Large intestine (tissue), 12 donors: Measurements from ENCODE around the gene AJM1. TPM values are rescaled to one million over a fixed set of nuclear protein-coding genes. Genes with fewer than 3 reads are reported as not detected.
"Not testable (repeated sequence)": the region's sequence is repeated elsewhere in the genome, so short reads cannot be mapped to it uniquely, and the experiment has no call there.

ENCODE experiments used
- DNase-seq, 2 donors: peaks; one replicate each; pipeline versions ENCODE4 v3.0.0 to v3.0.0-alpha.2; 2013
- H3K27ac ChIP-seq: one replicate; pipeline ENCODE4 v1.5.1; 2013; ENCODE audit warnings: low read length
- H3K27me3 ChIP-seq: 2 replicates; pipeline ENCODE4 v1.6.1; 2013; ENCODE audit warnings: low read length; ENCODE audit not compliant: control insufficient read depth, insufficient read depth
- H3K36me3 ChIP-seq: 2 replicates; pipeline ENCODE4 v1.6.1; 2013; ENCODE audit warnings: low read length; ENCODE audit not compliant: control insufficient read depth, insufficient read depth
- H3K4me1 ChIP-seq: one replicate; pipeline ENCODE4 v1.6.1; 2013; ENCODE audit warnings: low read length; ENCODE audit not compliant: control insufficient read depth, insufficient read depth
- H3K4me3 ChIP-seq: one replicate; pipeline ENCODE4 v1.5.1; 2013; ENCODE audit warnings: low read length
- H3K9me3 ChIP-seq: one replicate; pipeline ENCODE4 v1.6.1; 2013; ENCODE audit warnings: mild to moderate bottlenecking, low read depth, low read length, moderate library complexity; ENCODE audit not compliant: control insufficient read depth
- WGBS: methylation state at CpG from one replicate; pipeline ENCODE4 v1.1.5; 2013; ENCODE audit warnings: low lambda C conversion rate; ENCODE audit not compliant: insufficient coverage; 5-methylcytosine and 5-hydroxymethylcytosine counted together
- long read RNA-seq, 11 donors: transcript quantifications; one replicate each; lab custom pipeline, GENCODE V29; 2026
- polyA plus RNA-seq: library from polyadenylated mRNA; unstranded; fragments of 120-200 nt; gene quantifications from one replicate; pipeline ENCODE4 v1.2.1, GENCODE V29; 2013

Gene AJM1
- polyA plus RNA-seq: 10.4 TPM
- long read RNA-seq, donor 1, full-length matches to known transcripts: 2 of 2 reads
- long read RNA-seq, donor 1, partial matches to known transcripts: 0 of 2 reads
- long read RNA-seq, donor 1, other reads (novel, unspliced or antisense): 0 of 2 reads
- long read RNA-seq, donor 2, full-length matches to known transcripts: 11 of 11 reads
- long read RNA-seq, donor 2, partial matches to known transcripts: 0 of 11 reads
- long read RNA-seq, donor 2, other reads (novel, unspliced or antisense): 0 of 11 reads
- long read RNA-seq, donor 3: 0 reads
- long read RNA-seq, donor 4, full-length matches to known transcripts: 2 of 2 reads
- long read RNA-seq, donor 4, partial matches to known transcripts: 0 of 2 reads
- long read RNA-seq, donor 4, other reads (novel, unspliced or antisense): 0 of 2 reads
- long read RNA-seq, donor 5, full-length matches to known transcripts: 8 of 8 reads
- long read RNA-seq, donor 5, partial matches to known transcripts: 0 of 8 reads
- long read RNA-seq, donor 5, other reads (novel, unspliced or antisense): 0 of 8 reads
- long read RNA-seq, donor 6, full-length matches to known transcripts: 6 of 6 reads
- long read RNA-seq, donor 6, partial matches to known transcripts: 0 of 6 reads
- long read RNA-seq, donor 6, other reads (novel, unspliced or antisense): 0 of 6 reads
- long read RNA-seq, donor 7, full-length matches to known transcripts: 11 of 11 reads
- long read RNA-seq, donor 7, partial matches to known transcripts: 0 of 11 reads
- long read RNA-seq, donor 7, other reads (novel, unspliced or antisense): 0 of 11 reads
- long read RNA-seq, donor 8, full-length matches to known transcripts: 16 of 16 reads
- long read RNA-seq, donor 8, partial matches to known transcripts: 0 of 16 reads
- long read RNA-seq, donor 8, other reads (novel, unspliced or antisense): 0 of 16 reads
- long read RNA-seq, donor 9, full-length matches to known transcripts: 11 of 11 reads
- long read RNA-seq, donor 9, partial matches to known transcripts: 0 of 11 reads
- long read RNA-seq, donor 9, other reads (novel, unspliced or antisense): 0 of 11 reads
- long read RNA-seq, donor 10, full-length matches to known transcripts: 8 of 8 reads
- long read RNA-seq, donor 10, partial matches to known transcripts: 0 of 8 reads
- long read RNA-seq, donor 10, other reads (novel, unspliced or antisense): 0 of 8 reads
- long read RNA-seq, donor 11, full-length matches to known transcripts: 8 of 8 reads
- long read RNA-seq, donor 11, partial matches to known transcripts: 0 of 8 reads
- long read RNA-seq, donor 11, other reads (novel, unspliced or antisense): 0 of 8 reads

DNA sequence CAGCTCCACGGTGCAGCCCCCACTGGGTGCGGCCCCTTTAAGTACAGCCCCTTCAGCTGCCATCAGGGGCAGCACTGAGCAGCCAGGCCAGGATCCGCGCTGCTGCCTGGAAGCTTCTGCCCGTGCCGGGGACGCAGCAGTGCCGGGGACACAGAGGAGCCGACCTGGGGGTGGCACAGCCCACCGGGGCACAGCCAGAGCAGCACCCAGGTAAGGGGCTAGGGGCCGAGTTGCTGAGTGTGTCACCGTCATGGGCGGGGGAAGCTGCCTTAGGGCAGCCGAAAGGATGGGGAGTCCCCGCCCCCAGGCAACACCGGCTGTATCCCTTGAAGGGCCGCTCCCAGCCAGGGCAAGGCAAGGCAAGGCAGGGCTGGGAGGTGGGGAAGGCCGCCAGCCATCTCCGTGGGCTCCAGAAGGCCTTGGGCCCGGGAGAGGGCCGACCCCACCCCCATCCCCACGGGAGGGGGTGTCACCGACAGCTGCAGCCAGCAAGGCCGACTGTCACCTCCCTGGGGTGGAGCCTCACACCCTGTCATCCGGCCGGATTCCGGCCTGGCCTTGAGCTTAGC lies at the start of gene AJM1:
Gene AJM1, plus strand, starts transcription at position 99 of the 569 bp plus-strand sequence. CDS start 1,937 bp downstream, outside the sequence.
- H3K27me3 ChIP-seq: peaks cover 34% of the 10 kb centered on the region
- peaks cover 27% of the 10 kb centered on the region for H3K9me3 ChIP-seq
- peaks cover 62% of the 10 kb centered on the region for H3K4me1 ChIP-seq
- no CpG with 5 or more reads among the region's 27 CpGs for WGBS
- H3K27ac ChIP-seq: peak within 1 kb of the TSS; percentile 86
- peak; percentile 77 to 83 for DNase-seq
- H3K4me3 ChIP-seq: peak within 1 kb of the TSS; percentile 46
- H3K36me3 ChIP-seq: peaks cover 25% of the 10 kb centered on the region

DNA sequence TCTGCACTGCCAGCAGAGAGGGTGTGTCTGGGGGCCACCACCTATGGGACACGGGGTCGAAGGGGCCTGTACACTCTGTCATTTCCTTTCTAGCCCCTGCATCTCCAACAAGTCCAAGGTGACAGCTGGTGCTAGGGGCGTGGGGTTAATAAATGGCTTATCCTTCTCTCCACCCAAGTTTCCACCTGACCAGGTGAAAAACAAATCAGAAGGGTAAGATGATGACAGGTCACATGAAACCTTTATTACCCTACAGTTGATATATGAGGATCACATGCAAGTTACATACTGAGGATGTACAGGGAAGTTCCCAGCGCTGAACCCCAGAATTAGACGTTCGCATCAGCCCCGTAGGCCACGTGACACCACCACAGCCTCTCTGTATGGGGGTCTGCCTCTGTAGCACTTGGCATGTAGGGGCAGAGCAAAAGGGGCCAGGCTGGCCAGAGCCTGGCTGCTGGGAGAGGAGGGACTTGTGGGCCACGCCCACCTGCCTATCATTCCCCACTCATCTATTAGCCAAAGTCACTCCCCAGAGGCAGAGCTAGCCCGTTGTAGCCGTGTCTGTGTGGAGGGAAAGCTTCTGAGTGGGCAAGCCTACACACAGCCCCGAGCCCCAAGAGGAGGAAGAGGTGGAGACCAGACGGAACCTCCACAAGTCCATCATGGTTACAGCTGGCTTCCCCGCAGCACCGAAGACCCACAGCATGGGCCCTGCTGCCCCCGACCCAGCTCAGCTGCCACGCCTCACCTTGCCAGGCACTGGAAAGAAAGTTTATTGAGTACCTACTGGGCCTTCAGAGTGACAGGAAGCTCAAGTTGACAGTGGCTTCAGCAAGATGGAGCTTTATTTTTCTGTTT lies 49.0 kb upstream of the AJM1 start:
- no peaks in the 10 kb centered on the region for H3K27me3 ChIP-seq
- no peaks in the 10 kb centered on the region for H3K9me3 ChIP-seq
- DNase-seq: peak; percentile 95 to 99
- H3K4me1 ChIP-seq: peaks cover 74% of the 10 kb centered on the region
- no CpG with 5 or more reads among the region's 17 CpGs for WGBS
- H3K4me3 ChIP-seq: peak overlapping the region; percentile 98
- peak overlapping the region; percentile 100 for H3K27ac ChIP-seq
- peaks cover 17% of the 10 kb centered on the region for H3K36me3 ChIP-seq

DNA sequence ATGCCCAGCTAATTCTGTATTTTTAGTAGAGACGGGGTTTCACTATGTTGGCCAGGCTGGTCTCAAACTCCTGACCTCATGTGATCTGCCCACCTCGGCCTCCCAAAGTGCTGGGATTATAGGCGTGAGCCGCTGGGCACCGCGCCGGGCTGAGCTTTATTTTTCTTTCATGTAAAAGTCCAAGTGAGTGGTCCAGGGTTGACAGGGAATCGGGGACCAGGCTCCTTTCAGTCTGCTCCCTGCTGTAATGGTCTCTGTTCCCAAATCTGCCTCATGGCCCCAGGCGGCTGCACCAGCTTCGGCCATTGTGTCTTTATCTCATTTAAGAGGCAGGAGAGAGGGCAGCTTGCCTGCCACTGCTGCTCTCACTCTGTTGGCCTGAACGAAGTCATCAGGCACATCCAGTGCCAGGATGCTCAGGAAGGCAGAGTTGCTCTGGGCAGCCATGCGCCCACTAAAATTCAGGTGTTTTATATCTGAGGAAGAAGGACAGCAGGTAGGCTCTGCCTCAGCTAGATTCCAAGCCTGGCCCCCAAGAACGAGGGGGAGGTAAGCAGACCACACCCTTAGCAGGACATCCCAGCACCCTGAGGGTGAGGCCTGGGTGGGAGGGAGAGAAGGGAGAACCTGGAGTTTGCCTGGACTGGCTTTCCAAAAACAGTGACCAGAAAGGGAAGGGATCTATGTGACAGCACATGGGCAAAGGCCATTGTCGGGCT lies 47.8 kb upstream of the AJM1 start:
- Histone ChIP-seq H3K27ac (peak overlapping the region; percentile 100), H3K36me3 (peaks cover 17% of the 10 kb centered on the region), H3K9me3 (peaks cover 6% of the 10 kb centered on the region), H3K4me1 (peaks cover 82% of the 10 kb centered on the region), H3K27me3 (peaks cover 9% of the 10 kb centered on the region), H3K4me3 (peak overlapping the region; percentile 17)
- DNase-seq: no peak
- no CpG with 5 or more reads among the region's 14 CpGs for WGBS

DNA sequence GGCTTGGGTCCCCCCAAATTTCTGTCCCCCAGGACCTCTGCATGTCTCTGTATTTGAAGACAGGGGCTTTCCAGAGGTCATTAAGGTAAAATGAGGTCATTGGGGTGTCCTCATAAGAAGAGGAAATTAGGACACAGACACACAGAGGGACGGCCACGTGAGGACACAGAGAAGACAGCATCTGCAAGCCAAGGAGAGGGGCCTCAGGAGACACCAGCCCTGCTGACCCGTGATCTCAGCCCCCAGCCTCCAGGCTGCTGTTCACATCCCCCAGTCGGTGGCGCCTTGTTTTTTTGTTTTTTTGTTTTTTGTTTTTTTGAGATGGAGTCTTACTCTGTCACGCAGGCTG lies 47.3 kb upstream of the AJM1 start:
- Histone ChIP-seq H3K27ac (peak overlapping the region; percentile 100), H3K4me3 (no peak overlapping the region), H3K4me1 (peaks cover 82% of the 10 kb centered on the region)

DNA sequence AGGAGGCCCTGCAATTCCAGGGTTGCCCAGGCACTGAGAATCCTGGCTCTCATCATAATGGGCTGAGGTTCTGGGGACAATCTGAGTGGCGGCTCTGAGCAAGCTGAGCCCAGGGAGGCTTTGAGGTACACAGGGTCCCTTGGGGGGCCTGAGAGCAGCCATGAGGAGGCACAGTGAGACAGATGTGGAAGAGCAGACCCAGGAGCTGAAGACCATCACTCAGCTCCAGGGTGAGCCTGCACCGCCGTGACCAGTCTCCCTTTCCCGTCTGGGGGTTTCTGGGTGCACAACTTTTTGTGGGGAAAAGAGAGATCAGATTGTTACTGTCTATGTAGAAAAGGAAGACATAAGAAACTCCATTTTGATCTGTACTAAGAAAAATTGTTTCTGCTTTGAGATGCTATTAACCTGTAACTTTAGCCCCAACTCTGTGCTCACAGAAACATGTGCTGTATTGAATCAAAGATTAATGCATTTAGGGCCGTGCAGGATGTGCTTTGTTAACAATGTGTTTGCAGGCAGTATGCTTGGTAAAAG lies 46.0 kb upstream of the AJM1 start, which contains the start of gene CCDC183:
Gene CCDC183, plus strand, starts transcription at position 101 of the 537 bp plus-strand sequence. Its CDS starts 60 bp downstream, at position 161.
- Histone ChIP-seq H3K27me3 (peaks cover 19% of the 10 kb centered on the region), H3K4me1 (peaks cover 81% of the 10 kb centered on the region), H3K36me3 (peaks cover 17% of the 10 kb centered on the region), H3K4me3 (peak within 1 kb of the TSS; percentile 17), H3K9me3 (peaks cover 10% of the 10 kb centered on the region), H3K27ac (peak within 1 kb of the TSS; percentile 100)
- no CpG with 5 or more reads among the region's 5 CpGs for WGBS
- no peak for DNase-seq

More for the DNA sequence above, 47.3 kb upstream of the AJM1 start:
- H3K9me3 ChIP-seq: peaks cover 10% of the 10 kb centered on the region
- peaks cover 14% of the 10 kb centered on the region for H3K27me3 ChIP-seq
- no CpG with 5 or more reads among the region's 6 CpGs for WGBS
- no peak for DNase-seq
- H3K36me3 ChIP-seq: peaks cover 17% of the 10 kb centered on the region

DNA sequence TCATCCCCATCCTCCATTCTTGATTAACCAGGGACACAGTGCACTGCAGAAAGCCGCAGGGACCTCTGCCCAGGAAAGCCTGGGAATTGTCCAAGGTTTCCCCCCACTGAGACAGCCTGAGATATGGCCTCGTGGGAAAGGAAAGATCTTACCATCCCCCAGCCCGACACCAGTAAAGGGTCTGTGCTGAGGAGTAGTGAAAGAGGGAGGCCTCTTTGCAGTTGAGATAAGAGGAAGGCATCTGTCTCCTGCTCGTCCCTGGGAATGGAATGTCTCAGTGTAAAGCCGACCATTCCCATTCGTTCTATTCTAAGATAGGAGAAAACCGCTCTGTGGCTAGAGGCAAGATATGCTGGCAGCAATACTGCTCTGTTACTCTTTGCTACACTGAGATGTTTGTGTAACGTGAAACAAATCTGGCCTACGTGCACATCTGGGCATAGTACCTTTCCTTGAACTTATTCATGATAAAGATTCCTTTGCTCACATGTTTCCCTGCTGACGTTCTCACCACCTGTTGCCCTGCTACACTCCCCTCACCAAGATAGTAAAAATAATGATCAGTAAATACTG lies 45.4 kb upstream of the AJM1 start:
- Histone ChIP-seq H3K27me3 (peaks cover 19% of the 10 kb centered on the region), H3K36me3 (peaks cover 17% of the 10 kb centered on the region), H3K27ac (peak overlapping the region; percentile 100), H3K4me1 (peaks cover 84% of the 10 kb centered on the region), H3K9me3 (peaks cover 10% of the 10 kb centered on the region)
- no CpG with 5 or more reads among the region's 10 CpGs for WGBS
- DNase-seq: peak; percentile 84 to 90
- not testable (repeated sequence) for H3K4me3 ChIP-seq

DNA sequence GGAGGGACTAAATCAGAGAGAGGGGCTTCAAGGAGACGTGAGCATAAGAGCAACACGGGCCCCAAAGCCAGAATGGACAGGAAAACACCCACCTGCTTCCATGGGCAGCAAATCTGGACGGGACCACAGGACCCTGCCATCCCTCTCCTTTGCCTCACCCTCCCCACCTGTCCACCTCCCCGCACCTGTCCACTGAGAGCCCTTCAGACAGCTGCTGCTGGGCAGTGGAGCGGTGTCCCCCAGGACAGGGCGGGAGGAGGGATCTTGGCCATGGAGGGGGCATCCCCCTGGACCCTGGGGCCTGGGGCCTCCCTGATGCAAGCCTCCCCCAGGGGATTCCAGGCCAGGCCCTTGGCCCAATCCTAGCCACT lies 43.6 kb upstream of the AJM1 start:
- Histone ChIP-seq H3K4me3 (peak overlapping the region; percentile 68), H3K27me3 (peaks cover 21% of the 10 kb centered on the region)

DNA sequence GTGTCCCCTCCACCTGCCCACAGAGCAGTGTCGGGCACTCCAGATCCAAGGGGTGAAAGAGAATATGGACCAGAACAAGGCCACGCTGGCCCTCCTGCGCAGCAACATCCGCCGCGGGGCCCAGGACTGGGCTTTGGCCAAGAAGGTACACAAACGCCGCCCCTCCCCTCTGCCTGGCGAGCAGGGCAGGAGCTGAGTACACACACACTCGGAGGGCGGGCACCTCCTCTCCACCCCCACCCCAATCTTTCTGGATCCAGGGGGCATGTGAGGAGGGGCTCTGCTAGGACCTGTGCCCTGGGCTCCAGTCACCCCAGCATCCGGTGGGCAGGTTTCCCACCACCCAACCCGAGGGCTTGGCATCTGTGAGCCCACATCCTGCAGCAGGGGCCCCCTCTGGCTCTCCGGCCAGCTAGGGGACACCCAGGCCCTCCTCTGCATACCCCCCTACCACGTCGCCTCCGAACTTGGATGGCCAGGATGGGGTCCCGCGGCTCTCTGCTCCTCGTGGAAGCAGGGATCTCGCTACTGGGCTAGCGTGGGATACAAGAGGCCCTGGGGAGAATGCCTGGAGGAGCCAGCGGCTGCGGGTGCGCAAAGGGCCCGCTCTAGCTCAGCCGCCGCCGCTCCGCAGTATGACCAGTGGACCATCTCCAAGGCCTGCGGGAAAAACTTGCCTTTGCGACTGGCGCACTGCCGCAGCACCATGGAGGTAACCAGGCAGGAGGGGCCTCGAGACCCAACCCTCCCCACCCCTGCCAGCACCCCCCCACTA lies 43.0 kb upstream of the AJM1 start:
- peak overlapping the region; percentile 96 for H3K27ac ChIP-seq
- peaks cover 6% of the 10 kb centered on the region for H3K36me3 ChIP-seq
- H3K4me3 ChIP-seq: peak overlapping the region; percentile 68
- no CpG with 5 or more reads among the region's 35 CpGs for WGBS
- peaks cover 62% of the 10 kb centered on the region for H3K4me1 ChIP-seq
- peaks cover 21% of the 10 kb centered on the region for H3K27me3 ChIP-seq
- H3K9me3 ChIP-seq: peaks cover 13% of the 10 kb centered on the region
- DNase-seq: peak; percentile 70 to 85

More for the DNA sequence above, 43.6 kb upstream of the AJM1 start:
- peaks cover 67% of the 10 kb centered on the region for H3K4me1 ChIP-seq
- peaks cover 10% of the 10 kb centered on the region for H3K9me3 ChIP-seq
- H3K27ac ChIP-seq: peak overlapping the region; percentile 96
- no CpG with 5 or more reads among the region's 6 CpGs for WGBS
- DNase-seq: peak in 1 of 2 donors; percentile 23
- H3K36me3 ChIP-seq: peaks cover 9% of the 10 kb centered on the region
